GM12872 (cell line): ENCODE results near the gene LDB2.

Experiments used
- TF ChIP-seq, protein P1 (sequence below): IDR thresholded peaks from 3 replicates; pipeline ENCODE4 v1.5.1; 2011; ENCODE audit warnings: low read depth, mild to moderate bottlenecking, low read length, moderate library complexity; ENCODE audit not compliant: insufficient read depth

Gene LDB2

DNA sequence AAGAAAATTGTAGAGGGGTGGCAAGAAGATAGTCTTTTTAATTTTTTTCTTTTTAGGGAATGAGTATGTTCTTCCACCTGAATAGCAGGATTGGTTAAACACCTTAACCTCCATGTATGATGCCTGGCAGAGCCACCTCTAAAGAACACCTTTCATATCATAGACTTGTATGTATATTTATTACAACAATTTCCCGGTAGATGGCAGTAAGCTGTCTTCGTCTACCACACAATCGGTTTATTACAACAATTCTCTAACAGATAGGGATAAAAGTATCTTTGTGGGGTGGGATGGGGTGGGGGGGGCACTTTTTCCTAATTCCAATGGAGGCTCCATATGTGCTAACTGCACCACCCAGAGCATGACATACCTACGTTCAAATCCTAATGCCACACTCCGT, 255.5 kb downstream of the LDB2 start:
- TF ChIP-seq, protein P1, sequence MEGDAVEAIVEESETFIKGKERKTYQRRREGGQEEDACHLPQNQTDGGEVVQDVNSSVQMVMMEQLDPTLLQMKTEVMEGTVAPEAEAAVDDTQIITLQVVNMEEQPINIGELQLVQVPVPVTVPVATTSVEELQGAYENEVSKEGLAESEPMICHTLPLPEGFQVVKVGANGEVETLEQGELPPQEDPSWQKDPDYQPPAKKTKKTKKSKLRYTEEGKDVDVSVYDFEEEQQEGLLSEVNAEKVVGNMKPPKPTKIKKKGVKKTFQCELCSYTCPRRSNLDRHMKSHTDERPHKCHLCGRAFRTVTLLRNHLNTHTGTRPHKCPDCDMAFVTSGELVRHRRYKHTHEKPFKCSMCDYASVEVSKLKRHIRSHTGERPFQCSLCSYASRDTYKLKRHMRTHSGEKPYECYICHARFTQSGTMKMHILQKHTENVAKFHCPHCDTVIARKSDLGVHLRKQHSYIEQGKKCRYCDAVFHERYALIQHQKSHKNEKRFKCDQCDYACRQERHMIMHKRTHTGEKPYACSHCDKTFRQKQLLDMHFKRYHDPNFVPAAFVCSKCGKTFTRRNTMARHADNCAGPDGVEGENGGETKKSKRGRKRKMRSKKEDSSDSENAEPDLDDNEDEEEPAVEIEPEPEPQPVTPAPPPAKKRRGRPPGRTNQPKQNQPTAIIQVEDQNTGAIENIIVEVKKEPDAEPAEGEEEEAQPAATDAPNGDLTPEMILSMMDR: no peak

DNA sequence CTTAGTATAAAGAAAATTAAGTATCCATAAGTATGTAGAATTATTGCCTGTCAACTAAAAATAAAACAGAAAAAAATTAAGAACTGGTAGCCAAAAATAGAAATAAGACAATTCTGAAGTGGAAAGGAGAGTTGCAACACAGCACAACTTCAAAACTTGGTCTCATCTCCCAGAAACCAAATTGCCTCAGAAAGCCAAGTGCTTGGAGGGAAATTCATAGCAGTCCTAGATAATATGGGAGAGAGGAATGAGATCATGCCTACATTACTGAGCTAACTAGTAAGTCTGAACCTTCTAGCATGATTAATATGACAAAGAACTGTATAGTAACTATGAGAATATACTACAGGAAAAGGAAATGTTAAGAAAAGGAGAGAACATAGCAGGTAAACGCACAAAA, 256.5 kb downstream of the LDB2 start:
- TF ChIP-seq, protein P1: no peak

DNA sequence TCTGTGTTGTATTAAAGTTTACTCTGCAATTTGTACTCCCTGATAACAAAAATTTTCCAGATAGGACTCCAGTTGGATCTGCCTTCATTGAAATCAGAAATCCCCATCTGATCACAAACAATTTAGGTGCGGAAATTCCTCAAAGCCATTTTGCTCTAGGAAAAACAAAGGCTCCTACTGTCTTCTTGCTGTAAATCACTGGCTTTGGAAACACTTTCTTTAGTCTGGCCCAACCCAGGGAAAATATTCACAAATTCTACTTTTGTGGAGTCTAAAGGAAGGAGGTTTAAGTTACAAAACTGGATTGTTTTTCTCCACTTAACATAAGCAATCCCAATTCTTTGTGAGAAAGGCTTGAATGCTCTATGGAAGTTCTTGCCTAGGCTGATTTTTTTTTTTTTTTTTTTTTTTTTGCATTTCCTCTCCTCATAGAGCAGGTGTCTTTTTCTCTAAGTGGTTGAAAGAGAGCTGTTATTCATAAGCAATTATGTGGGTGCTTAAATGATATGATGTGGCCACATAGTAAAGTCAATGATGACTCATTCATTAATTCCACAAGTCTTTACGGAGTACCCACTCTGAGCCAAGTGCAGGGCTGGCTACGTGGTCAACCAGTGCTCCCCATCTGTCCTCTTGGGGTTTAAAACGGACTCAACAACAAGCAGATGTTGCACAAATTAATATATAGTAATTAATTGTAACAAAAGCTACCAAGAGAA, 261.4 kb downstream of the LDB2 start:
- TF ChIP-seq, protein P1: no peak

- TF ChIP-seq, protein P1: no peak
Measured at GRCh38 chr4:16636304-16636703, 262.1 kb downstream of the LDB2 start.

DNA sequence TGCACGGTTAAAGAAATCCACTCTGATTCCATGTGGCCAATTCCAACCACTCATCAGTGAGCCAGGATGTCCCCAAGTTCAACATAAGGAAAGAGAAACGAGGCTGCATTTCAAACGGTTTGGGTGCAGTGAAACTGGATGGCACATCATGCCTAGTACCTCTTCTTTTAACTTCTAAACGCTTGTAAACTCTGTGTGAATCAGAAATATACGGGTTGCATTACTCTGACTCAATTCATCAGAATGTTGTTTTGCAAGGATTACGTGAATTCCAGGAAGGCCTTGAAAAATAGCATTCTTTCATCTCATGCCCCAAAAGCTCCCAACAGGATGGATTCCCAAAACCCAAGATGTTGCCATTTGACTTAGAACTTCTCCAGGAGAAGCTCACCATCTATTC, 270.4 kb downstream of the LDB2 start:
- TF ChIP-seq, protein P1: no peak

GRCh38 chr4:16626945-16627344, 271.5 kb downstream of the LDB2 start:
- TF ChIP-seq, protein P1: no peak

DNA sequence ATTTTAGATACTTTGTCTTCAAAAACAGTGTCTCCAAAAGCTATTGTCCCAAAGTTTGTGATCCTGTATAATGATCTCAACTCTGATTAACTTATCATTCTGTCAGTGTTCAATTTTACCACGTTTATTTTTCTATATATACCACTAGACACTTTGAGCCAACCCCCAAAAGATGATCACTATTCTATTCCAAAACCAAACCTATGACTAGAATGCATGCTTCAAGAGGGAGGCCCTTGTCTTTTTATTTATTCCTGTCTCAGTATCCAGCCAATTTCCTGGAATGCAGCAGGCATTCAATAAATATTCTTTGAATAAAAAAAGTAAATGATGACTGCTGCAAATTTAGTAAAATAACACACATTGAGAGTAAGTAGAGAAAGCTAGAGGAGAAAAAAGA, 275.6 kb downstream of the LDB2 start:
- TF ChIP-seq, protein P1: no peak
